MM.1S (cell line): ENCODE data around the gene PI3.

Experiments used
- EZH2 ChIP-seq: fragments of 300-600 bp; sonication (generic); optimal IDR thresholded peaks from 2 replicates; pipeline ENCODE3; 2017; ENCODE audit warnings: low read depth, mild to moderate bottlenecking, antibody characterized with exemption, low read length, mixed read lengths
- EZH2phosphoT487 ChIP-seq: fragments of 300-600 bp; sonication (generic); IDR thresholded peaks from 2 replicates; pipeline ENCODE4 v1.6.1; 2018; ENCODE audit warnings: antibody characterized with exemption, low read length
- TF ChIP-seq, protein P1 (sequence below): fragments of 300-600 bp; sonication (generic); IDR thresholded peaks from 2 replicates; pipeline ENCODE4 v1.5.1; 2016; ENCODE audit warnings: antibody characterized with exemption, low read length, mixed read lengths

DNA sequence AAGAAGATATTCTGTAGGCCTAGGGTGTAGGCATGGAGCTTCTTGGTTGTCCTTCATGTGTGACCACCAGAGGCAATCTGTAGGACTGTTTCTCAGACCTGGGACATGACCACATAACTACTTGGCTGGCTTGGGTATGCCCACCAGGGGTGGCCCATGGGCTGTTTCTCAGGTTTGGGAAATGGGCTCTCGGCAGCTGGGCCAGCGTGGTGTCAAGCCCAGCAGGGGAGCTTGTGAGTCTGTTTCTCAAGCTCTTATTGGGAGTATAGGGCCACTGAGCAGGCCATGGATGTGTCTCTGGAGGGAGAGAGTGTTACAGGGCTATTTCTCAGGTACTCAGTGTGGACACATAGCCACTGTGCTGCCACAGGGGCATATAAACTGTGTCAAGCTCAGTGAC, 43.9 kb downstream of the PI3 start:
- TF ChIP-seq, protein P1, sequence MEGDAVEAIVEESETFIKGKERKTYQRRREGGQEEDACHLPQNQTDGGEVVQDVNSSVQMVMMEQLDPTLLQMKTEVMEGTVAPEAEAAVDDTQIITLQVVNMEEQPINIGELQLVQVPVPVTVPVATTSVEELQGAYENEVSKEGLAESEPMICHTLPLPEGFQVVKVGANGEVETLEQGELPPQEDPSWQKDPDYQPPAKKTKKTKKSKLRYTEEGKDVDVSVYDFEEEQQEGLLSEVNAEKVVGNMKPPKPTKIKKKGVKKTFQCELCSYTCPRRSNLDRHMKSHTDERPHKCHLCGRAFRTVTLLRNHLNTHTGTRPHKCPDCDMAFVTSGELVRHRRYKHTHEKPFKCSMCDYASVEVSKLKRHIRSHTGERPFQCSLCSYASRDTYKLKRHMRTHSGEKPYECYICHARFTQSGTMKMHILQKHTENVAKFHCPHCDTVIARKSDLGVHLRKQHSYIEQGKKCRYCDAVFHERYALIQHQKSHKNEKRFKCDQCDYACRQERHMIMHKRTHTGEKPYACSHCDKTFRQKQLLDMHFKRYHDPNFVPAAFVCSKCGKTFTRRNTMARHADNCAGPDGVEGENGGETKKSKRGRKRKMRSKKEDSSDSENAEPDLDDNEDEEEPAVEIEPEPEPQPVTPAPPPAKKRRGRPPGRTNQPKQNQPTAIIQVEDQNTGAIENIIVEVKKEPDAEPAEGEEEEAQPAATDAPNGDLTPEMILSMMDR: no peak
- TF ChIP-seq EZH2phosphoT487 (no peak), EZH2 (no peak)
